Measurements from ENCODE around the gene HS6ST2.
A peak's percentile ranks its signal among the peaks of the same experiment; 100 is the strongest.

Gene HS6ST2

GRCh38 chrX:132786217-132786616 lies 172.2 kb downstream of the HS6ST2 start:
- DNase-seq, result peak; percentile 18

- DNase-seq, result no peak
These were observed 179.5 kb downstream of the HS6ST2 start for GRCh38 chrX:132778917-132779316.

GRCh38 chrX:132776486-132777210 lies 181.8 kb downstream of the HS6ST2 start:
- no peak for DNase-seq

- DNase-seq, result no peak
These were observed 183.1 kb downstream of the HS6ST2 start for GRCh38 chrX:132775263-132775823.

- peak; percentile 34 for DNase-seq
These were observed 184.3 kb downstream of the HS6ST2 start for GRCh38 chrX:132774010-132774714.

GRCh38 chrX:132769609-132770008 lies 188.8 kb downstream of the HS6ST2 start:
- no peak for DNase-seq

GRCh38 chrX:132766452-132766851 lies 192.0 kb downstream of the HS6ST2 start:
- no peak for DNase-seq

GRCh38 chrX:132763528-132763927 lies 194.9 kb downstream of the HS6ST2 start:
- no peak for DNase-seq

- no peak for DNase-seq
These were observed 199.7 kb downstream of the HS6ST2 start for GRCh38 chrX:132758759-132759158.

- DNase-seq, result no peak
These were observed 201.3 kb downstream of the HS6ST2 start for GRCh38 chrX:132757066-132757623.

GRCh38 chrX:132756439-132756838 lies 202.0 kb downstream of the HS6ST2 start:
- DNase-seq, result no peak

GRCh38 chrX:132751063-132751690 lies 207.3 kb downstream of the HS6ST2 start:
- no peak for DNase-seq

GRCh38 chrX:132750331-132751062 lies 207.9 kb downstream of the HS6ST2 start:
- DNase-seq, result no peak

GRCh38 chrX:132749406-132749805 lies 209.0 kb downstream of the HS6ST2 start:
- no peak for DNase-seq

- no peak for DNase-seq
These were observed 209.5 kb downstream of the HS6ST2 start for GRCh38 chrX:132748909-132749308.

- DNase-seq, result no peak
These were observed 210.2 kb downstream of the HS6ST2 start for GRCh38 chrX:132748268-132748667.

GRCh38 chrX:132745593-132745992 lies 212.8 kb downstream of the HS6ST2 start:
- no peak for DNase-seq

GRCh38 chrX:132744470-132744869 lies 214.0 kb downstream of the HS6ST2 start:
- no peak for DNase-seq

- no peak for DNase-seq
These were observed 215.3 kb downstream of the HS6ST2 start for GRCh38 chrX:132743086-132743485.

GRCh38 chrX:132742246-132742645 lies 216.2 kb downstream of the HS6ST2 start:
- DNase-seq, result no peak

GRCh38 chrX:132741689-132742088 lies 216.7 kb downstream of the HS6ST2 start:
- DNase-seq, result no peak

GRCh38 chrX:132740316-132741123 lies 217.9 kb downstream of the HS6ST2 start:
- peak; percentile 2 for DNase-seq
